ENCODE measurements around the gene UXS1.

UXS1 gene

DNA sequence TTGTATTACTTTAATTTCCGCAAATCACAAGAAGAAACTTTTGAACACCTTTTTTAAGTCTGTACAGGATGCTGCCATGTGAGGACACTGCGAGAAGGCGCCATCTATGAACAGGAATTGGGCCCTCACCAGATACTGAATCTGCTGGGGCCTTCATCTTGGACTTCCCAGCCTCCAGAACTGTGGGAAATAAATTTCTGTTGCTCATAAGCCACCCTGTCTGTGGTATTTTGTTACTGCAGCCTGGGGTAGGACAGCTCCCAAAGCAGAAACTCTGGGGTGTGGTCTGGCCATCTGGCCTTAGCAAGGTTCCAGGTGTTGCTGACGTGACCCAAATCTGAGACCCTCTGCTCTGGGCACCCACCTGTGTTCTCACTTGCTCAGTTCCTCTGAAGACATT, 16.5 kb downstream of the UXS1 start:
- Histone ChIP-seq H3K27ac (ENCODE audit: low read depth, low read length) (no peak overlapping the region), H3K27me3 (ENCODE audit: insufficient read depth, low read length) (no peaks in the 10 kb centered on the region), H3K4me1 (ENCODE audit: control insufficient read depth, insufficient read depth, low read length, unreplicated experiment) (no peaks in the 10 kb centered on the region), H3K36me3 (ENCODE audit: insufficient read depth, low read length) (no peaks in the 10 kb centered on the region), H2AFZ (ENCODE audit: low read length, unreplicated experiment) (no peak overlapping the region), H3K4me3 (ENCODE audit: low read depth, low read length) (no peak overlapping the region), H3K79me2 (ENCODE audit: control insufficient read depth, insufficient read depth, low read length, unreplicated experiment) (peaks cover 18% of the 10 kb centered on the region)

DNA sequence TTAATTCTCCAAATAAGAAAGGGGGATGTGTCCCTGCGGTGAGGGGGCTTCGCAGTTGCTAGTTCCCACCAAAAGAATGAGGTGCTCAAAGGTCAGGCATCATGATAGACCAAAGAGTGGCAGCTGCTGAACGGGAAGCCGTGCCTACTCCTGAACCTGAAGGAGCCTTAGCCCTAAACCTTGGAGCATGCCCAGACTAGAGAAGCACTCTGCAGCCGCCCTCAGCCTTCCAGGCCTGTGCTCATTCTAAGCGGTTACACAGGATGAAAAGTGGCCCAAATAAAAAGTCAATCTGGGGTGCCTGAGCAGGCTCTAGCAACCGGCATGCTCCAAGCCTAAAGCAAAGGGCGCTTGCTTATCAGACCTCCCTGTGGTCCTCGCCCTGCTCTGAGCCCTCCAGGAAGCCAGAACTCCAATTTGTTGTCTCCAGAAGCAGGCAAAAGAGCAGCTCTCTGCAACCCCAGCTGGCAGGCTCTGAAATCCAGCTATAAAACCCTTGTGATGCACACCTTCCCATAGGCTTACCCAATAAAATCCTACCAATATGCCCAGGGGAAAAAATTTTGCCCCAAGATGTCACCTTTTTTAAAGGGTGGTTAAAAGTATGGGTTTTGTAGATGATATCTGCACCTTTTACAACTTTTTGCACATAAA, 17.5 kb downstream of the UXS1 start:
- H3K79me2 ChIP-seq (ENCODE audit: control insufficient read depth, insufficient read depth, low read length, unreplicated experiment), result peaks cover 11% of the 10 kb centered on the region
- H3K36me3 ChIP-seq (ENCODE audit: insufficient read depth, low read length), result no peaks in the 10 kb centered on the region
- no peaks in the 10 kb centered on the region for H3K4me1 ChIP-seq (ENCODE audit: control insufficient read depth, insufficient read depth, low read length, unreplicated experiment)
- H2AFZ ChIP-seq (ENCODE audit: low read length, unreplicated experiment), result no peak overlapping the region
- H3K4me3 ChIP-seq (ENCODE audit: low read depth, low read length), result no peak overlapping the region
- no peak overlapping the region for H3K27ac ChIP-seq (ENCODE audit: low read depth, low read length)
- no peaks in the 10 kb centered on the region for H3K27me3 ChIP-seq (ENCODE audit: insufficient read depth, low read length)

DNA sequence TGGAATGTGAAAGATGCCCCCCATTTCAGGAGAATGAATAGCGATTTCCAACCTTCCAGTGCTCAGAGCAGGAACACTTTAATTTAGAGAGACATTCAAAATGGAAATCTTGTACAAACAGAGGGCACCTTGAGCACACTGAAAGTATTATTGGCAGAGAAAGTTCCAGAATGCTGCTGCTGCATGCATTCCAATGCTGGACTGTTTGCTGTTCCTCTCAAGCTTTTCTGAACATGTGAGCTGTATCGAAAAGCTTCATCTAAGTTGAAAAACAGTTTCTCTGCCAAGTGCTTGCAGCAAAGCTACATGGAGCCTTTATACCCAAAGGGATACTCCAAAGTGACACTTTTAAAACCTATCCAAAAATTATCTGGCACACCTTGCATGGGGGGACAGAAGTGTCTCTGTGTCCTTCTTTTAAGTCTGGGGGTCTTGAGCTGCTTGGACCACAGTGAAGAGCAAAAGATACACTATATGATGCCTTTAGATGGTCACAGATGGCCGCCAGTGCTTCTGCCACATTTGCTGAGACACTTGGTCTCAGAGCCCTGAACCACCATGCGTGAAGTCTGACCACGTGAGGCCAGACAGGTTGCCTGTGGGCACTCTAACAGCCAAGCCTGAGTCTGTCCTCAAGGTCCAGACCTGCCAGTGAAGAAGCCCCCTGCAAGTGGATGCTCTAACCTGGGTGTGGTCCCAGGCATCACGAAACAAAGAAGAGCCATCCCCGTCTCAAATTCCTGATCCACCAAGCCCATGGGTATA, 18.8 kb downstream of the UXS1 start:
- no peaks in the 10 kb centered on the region for H3K36me3 ChIP-seq (ENCODE audit: insufficient read depth, low read length)
- H2AFZ ChIP-seq (ENCODE audit: low read length, unreplicated experiment), result no peak overlapping the region
- H3K79me2 ChIP-seq (ENCODE audit: control insufficient read depth, insufficient read depth, low read length, unreplicated experiment), result peaks cover 9% of the 10 kb centered on the region
- H3K27me3 ChIP-seq (ENCODE audit: insufficient read depth, low read length), result no peaks in the 10 kb centered on the region
- H3K4me1 ChIP-seq (ENCODE audit: control insufficient read depth, insufficient read depth, low read length, unreplicated experiment), result no peaks in the 10 kb centered on the region
- no peak overlapping the region for H3K4me3 ChIP-seq (ENCODE audit: low read depth, low read length)
- no peak overlapping the region for H3K27ac ChIP-seq (ENCODE audit: low read depth, low read length)

DNA sequence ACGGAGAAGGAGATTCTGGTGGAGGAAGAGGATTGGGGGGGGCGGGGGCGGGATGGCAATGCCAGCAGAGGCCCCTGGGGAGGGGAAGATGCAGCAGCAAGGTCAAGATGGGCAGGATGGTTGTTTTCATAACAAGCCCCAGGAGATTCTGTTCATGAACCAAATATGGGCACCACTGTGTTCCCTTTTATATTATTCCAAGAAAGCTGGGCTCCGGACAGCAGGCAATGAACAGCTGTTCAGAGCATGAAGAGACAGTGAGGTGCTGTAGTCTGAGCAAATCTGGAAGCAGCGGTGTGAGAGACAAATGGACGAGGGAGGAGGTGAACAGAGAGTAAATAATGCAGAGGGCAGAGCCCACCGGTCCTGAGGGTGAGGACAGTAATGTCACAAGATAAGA, 20.0 kb downstream of the UXS1 start:
- H2AFZ ChIP-seq (ENCODE audit: low read length, unreplicated experiment), result no peak overlapping the region
- H3K27ac ChIP-seq (ENCODE audit: low read depth, low read length), result no peak overlapping the region
- no peaks in the 10 kb centered on the region for H3K4me1 ChIP-seq (ENCODE audit: control insufficient read depth, insufficient read depth, low read length, unreplicated experiment)
- no peaks in the 10 kb centered on the region for H3K27me3 ChIP-seq (ENCODE audit: insufficient read depth, low read length)
- H3K4me3 ChIP-seq (ENCODE audit: low read depth, low read length), result no peak overlapping the region
- no peaks in the 10 kb centered on the region for H3K36me3 ChIP-seq (ENCODE audit: insufficient read depth, low read length)
- H3K79me2 ChIP-seq (ENCODE audit: control insufficient read depth, insufficient read depth, low read length, unreplicated experiment), result peaks cover 3% of the 10 kb centered on the region

DNA sequence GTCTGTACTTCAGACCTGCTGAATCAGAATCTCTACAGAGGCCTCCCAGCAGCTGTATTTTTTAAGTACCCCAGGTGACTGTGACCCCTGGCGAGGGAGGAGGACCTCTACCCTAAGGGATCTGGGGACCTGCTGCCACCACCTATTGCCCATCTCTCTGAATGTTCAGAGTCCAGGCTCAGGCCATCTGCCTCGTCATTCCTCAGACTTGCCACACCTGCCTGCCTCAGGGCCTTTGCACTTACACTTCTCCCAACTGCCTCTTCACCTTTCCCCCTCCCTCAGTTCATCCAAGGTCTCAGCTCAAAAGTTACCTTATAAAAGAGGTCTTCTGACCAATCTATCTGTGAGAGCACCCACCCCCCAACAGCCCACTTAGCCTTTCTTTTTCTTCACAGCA, 21.5 kb downstream of the UXS1 start:
- Histone ChIP-seq H3K27me3 (ENCODE audit: insufficient read depth, low read length) (no peaks in the 10 kb centered on the region), H2AFZ (ENCODE audit: low read length, unreplicated experiment) (no peak overlapping the region), H3K27ac (ENCODE audit: low read depth, low read length) (no peak overlapping the region), H3K4me3 (ENCODE audit: low read depth, low read length) (no peak overlapping the region), H3K79me2 (ENCODE audit: control insufficient read depth, insufficient read depth, low read length, unreplicated experiment) (no peaks in the 10 kb centered on the region), H3K4me1 (ENCODE audit: control insufficient read depth, insufficient read depth, low read length, unreplicated experiment) (no peaks in the 10 kb centered on the region), H3K36me3 (ENCODE audit: insufficient read depth, low read length) (no peaks in the 10 kb centered on the region)

DNA sequence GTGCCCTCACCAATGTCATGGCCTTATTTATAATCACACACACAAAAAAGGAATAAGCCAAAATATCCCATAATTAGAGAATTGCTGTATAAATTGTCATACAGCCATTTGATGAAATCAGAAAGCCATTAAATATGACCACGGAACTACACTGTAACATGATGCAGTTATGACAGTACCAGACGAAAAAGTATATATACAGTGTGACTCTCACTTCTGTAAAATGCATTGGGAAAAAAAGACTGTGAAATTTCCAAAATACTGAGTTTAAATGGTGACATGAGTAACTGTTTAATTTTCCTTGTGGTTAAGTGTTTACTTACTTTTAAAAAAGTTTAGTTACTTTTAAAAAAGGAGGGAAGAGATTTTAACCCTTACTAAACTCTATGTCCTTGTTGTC, 25.4 kb downstream of the UXS1 start:
- Histone ChIP-seq H3K36me3 (ENCODE audit: insufficient read depth, low read length) (no peaks in the 10 kb centered on the region), H3K27ac (ENCODE audit: low read depth, low read length) (no peak overlapping the region), H2AFZ (ENCODE audit: low read length, unreplicated experiment) (no peak overlapping the region), H3K27me3 (ENCODE audit: insufficient read depth, low read length) (no peaks in the 10 kb centered on the region), H3K4me3 (ENCODE audit: low read depth, low read length) (no peak overlapping the region), H3K4me1 (ENCODE audit: control insufficient read depth, insufficient read depth, low read length, unreplicated experiment) (no peaks in the 10 kb centered on the region), H3K79me2 (ENCODE audit: control insufficient read depth, insufficient read depth, low read length, unreplicated experiment) (peaks cover 4% of the 10 kb centered on the region)

DNA sequence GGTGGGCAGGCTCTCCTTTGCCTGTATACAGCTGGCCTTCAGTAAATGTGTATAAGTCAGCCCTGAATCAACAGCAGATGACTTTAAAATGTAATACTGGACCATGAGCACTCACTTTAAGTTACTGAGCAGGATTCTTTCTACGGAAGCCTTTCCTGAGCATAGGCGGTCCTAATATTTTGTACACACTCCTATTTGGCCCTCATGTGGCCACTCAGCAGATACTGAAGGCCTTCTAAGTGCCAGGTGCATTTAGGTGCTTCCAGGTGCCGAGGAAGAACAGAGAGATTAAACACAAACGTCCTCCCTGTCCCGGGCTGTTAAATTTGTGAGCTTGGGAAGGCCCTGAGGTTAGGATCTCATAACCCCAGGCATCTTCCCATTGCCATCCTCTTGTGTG, 27.0 kb downstream of the UXS1 start:
- Histone ChIP-seq H3K27ac (ENCODE audit: low read depth, low read length) (no peak overlapping the region), H3K4me3 (ENCODE audit: low read depth, low read length) (no peak overlapping the region), H3K36me3 (ENCODE audit: insufficient read depth, low read length) (no peaks in the 10 kb centered on the region), H3K79me2 (ENCODE audit: control insufficient read depth, insufficient read depth, low read length, unreplicated experiment) (peaks cover 4% of the 10 kb centered on the region), H2AFZ (ENCODE audit: low read length, unreplicated experiment) (no peak overlapping the region), H3K27me3 (ENCODE audit: insufficient read depth, low read length) (no peaks in the 10 kb centered on the region), H3K4me1 (ENCODE audit: control insufficient read depth, insufficient read depth, low read length, unreplicated experiment) (no peaks in the 10 kb centered on the region)

DNA sequence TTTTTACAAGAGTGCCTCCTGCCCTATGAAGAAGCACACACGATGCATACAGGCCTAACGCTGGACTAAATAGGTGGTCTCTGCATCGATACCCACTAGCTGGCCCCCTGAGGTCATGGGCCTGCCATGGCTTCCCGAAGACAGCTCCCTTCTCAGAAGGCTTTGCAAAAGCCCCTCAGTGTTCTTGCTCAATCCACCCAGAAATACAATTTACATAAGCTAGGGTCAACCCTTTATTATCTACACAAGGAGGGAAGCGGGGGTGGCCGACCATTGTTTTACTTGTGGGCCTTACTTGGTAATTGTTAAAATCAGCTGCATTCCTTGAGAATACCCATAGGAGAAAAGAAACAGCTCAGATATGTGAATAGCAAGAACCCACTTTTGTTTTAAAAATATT, 28.5 kb downstream of the UXS1 start:
- Histone ChIP-seq H3K79me2 (ENCODE audit: control insufficient read depth, insufficient read depth, low read length, unreplicated experiment) (peaks cover 4% of the 10 kb centered on the region), H3K27me3 (ENCODE audit: insufficient read depth, low read length) (no peaks in the 10 kb centered on the region), H3K36me3 (ENCODE audit: insufficient read depth, low read length) (no peaks in the 10 kb centered on the region), H3K4me1 (ENCODE audit: control insufficient read depth, insufficient read depth, low read length, unreplicated experiment) (no peaks in the 10 kb centered on the region), H3K27ac (ENCODE audit: low read depth, low read length) (no peak overlapping the region), H2AFZ (ENCODE audit: low read length, unreplicated experiment) (no peak overlapping the region), H3K4me3 (ENCODE audit: low read depth, low read length) (no peak overlapping the region)

DNA sequence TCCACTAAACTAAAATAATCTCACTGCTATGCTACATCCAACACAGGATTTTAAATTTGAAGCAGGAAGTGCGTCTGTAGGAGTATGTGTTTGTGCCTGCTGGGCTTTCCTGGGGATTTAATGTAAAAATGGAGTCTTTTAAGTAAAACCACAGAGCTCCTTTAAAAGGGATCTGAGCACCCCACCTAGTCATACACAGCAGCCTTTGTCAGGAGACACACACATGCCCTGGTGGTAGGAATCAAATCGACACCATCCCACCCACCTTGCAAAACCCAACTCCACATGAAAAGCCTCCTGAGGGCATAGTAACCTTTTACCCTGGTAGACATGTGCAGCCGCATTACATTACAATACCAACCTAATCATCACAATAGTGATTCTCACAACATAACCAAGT, 29.1 kb downstream of the UXS1 start:
- peaks cover 4% of the 10 kb centered on the region for H3K79me2 ChIP-seq (ENCODE audit: control insufficient read depth, insufficient read depth, low read length, unreplicated experiment)

DNA sequence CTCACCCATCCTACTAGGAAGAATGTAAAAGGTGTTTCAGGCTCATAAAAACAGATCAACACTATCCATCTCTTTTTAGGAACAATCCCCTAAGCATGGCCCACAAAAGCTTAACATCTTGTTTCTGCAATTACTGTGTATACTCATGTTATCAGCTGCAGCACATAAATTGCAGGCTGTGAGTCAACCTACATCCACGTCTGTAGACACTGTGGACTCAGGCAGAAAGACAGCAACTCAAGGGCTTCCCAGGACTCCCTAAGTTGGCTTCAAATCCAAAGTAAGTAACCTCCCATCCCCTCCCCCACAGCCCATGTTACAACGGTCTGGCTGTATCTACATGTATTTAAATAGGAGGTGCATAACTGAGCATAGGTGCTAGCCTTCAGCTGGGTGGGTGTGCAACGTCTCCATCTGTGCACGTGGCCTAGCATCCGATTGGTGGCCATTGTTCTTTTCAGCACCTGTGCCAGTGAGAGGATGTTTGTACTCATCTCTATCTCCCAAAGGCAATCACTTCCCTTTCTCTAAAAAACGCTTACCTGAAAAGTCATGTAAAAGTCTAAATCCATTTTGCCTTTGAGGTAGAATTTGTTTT, 30.1 kb downstream of the UXS1 start:
- Histone ChIP-seq H3K36me3 (ENCODE audit: insufficient read depth, low read length) (no peaks in the 10 kb centered on the region), H3K79me2 (ENCODE audit: control insufficient read depth, insufficient read depth, low read length, unreplicated experiment) (peaks cover 4% of the 10 kb centered on the region), H3K4me3 (ENCODE audit: low read depth, low read length) (no peak overlapping the region), H3K4me1 (ENCODE audit: control insufficient read depth, insufficient read depth, low read length, unreplicated experiment) (no peaks in the 10 kb centered on the region), H3K27me3 (ENCODE audit: insufficient read depth, low read length) (no peaks in the 10 kb centered on the region), H3K27ac (ENCODE audit: low read depth, low read length) (no peak overlapping the region), H2AFZ (ENCODE audit: low read length, unreplicated experiment) (no peak overlapping the region)

More for the DNA sequence above, 29.1 kb downstream of the UXS1 start:
- Histone ChIP-seq H3K4me1 (ENCODE audit: control insufficient read depth, insufficient read depth, low read length, unreplicated experiment) (no peaks in the 10 kb centered on the region), H3K4me3 (ENCODE audit: low read depth, low read length) (no peak overlapping the region), H3K36me3 (ENCODE audit: insufficient read depth, low read length) (no peaks in the 10 kb centered on the region), H3K27me3 (ENCODE audit: insufficient read depth, low read length) (no peaks in the 10 kb centered on the region), H2AFZ (ENCODE audit: low read length, unreplicated experiment) (no peak overlapping the region), H3K27ac (ENCODE audit: low read depth, low read length) (no peak overlapping the region)

Data from ACC112 (cell line).